ENCODE data around the gene GABRB3. TPM values are rescaled to one million over a fixed set of nuclear protein-coding genes. Genes with fewer than 3 reads are reported as not detected.

Gene GABRB3
- total RNA-seq, 1 donor from 2014 or later: 2.7 TPM

DNA sequence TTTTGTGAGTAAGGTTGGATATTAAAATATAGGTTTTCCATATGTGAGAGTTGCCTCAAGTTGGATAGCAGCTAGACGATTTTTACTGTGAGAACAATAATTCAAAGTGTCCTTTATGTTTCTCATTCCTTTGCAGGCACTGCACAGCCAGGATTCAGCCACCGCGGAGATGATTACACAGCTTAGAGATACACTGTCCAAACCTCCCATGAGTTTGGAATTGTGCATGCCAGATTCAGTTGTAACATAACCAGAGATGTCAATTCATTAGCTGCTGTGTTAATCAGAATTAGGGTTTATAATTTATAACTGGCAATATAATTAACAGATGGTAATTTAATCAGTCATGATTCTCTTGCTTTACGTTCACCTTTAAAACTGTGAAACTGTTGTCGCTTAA lies 132.3 kb downstream of the GABRB3 start:
- DNase-seq (ENCODE audit: low spot score): no peak
- intact Hi-C loops (cut with DNase I): no loop called here

DNA sequence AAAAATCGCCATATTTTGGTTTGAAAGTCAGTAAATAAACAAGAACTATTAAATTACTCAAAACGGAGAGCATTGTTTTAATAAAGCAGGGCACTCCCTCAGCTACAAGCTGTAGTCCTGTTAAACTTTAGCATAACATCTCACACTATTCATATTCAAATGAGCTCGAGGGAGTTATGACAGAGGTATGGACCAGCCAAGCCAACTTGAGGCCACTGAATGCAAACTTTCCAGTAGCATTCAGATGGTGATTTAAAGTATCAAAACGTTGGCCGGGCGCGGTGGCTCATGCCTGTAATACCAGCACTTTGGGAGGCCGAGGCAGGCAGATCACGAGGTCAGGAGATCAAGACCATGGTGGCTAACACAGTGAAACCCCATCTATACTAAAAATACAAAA lies 132.9 kb downstream of the GABRB3 start:
- intact Hi-C loops (cut with DNase I): no loop called here
- no peak for DNase-seq (ENCODE audit: low spot score)

DNA sequence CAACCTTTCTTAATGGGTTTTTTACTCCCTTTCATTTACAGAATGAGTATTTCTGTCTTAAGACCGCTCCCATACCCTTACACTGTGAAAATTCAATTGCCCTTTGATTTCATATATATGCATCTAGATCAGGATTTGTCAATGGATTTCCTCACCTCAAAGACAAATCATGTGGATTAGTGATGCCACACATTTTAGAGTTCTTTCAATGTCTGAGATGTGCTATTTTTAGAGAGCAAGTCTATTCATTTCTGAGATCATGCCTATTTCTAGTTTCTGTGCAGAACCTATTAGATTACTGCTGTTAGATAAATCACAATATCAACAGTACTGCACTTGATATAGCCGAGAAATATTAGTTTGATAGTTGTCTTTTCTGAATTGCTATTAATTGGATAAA lies 137.3 kb downstream of the GABRB3 start:
- no peak for DNase-seq (ENCODE audit: low spot score)
- intact Hi-C loops (cut with DNase I): no loop called here

DNA sequence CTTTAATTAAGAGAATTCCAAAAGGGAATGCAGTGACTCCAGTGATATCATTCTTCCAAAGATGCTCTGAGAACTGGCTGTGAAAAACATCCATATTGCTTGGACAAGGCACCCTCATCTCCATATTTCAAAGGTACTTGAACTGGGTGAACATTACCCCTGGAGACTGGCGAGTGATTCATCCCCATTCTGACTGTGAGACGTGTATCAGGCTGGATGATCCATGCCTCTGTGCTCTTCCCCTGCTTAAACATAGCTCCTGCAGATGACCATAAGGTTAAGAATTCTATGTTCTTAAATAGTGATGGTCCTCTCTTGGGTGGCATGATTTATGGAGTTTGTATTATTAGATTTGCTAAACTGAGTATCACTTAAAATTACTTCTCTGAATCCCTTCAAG lies 137.8 kb downstream of the GABRB3 start:
- intact Hi-C loops (cut with DNase I): no loop called here
- DNase-seq (ENCODE audit: low spot score): no peak

DNA sequence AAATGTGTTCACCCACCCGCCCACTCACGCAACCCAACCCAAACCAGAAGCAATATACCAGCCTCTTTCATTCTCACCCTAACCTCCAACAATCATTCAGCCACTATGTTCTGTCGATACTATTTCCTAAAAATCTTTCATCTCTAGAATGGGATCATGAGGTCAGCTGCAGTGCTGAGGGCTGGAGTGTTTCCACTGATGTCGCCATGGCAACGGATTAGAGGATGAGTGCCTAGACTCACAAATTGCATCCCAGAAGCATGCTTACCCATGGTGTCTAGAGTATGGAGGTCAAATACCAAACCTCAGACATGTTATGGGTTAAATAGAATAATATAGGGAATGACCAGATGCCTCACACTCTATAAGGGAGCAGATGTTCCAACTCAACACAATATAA lies 138.5 kb downstream of the GABRB3 start:
- intact Hi-C loops (cut with DNase I): no loop called here
- no peak for DNase-seq (ENCODE audit: low spot score)

DNA sequence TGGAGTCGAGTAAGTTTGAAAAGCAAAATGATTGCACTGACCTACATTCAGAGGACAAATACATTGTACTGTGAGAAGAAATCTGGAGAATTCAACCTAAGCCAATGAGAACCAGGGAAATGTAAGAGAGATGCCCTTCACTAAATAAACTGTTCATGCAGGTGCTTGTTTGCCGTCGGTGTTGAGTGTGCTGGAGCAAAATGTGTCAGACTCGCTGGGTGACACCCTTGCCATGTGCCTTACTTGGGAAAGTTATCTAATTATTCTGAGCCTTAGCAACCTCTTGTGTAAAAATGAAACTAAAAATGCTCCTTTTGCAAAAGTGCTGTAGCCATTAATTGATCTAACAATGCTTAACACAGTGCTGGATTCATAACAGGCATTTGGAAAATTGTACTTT lies 140.4 kb downstream of the GABRB3 start:
- intact Hi-C loops (cut with DNase I): no loop called here
- no peak for DNase-seq (ENCODE audit: low spot score)

DNA sequence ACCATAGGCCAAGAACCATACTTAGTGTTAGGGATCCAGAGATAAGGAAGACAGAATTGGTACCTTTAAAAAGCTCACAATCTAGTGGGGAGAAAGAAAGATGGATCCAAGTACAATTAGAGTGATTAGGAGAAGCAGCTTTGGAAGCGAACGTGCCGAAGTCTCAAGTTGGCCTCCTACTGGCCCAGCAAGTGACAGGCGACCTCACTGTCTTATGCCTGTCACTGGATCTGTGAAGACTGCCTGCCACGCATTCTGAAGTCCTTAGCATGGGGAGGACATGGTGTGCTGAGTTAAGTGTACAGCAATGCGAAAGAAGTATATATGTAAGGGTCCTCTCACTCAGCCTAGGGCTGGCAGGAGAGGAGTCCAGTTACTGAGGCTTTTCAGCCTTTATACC lies 141.0 kb downstream of the GABRB3 start:
- intact Hi-C loops (cut with DNase I): no loop called here
- no peak for DNase-seq (ENCODE audit: low spot score)

DNA sequence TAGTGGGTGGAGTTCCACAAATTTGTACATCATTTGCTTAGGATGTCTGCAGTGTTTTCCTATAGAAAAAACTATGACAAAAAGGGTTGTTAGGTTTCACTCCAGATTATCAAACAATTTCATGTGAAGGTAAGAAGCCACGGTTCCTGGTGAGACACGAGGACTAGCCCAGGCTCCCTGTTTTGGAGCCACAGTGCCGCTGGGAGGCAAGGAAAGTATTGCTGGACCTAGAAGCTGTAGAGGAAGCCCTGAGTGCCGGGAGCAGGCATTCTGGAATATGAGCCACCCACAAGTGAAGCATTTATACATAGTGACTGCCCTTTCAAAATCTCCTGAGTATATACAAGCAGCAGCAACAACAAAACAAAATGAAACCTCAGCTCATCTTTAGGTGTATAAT lies 142.0 kb downstream of the GABRB3 start:
- intact Hi-C loops (cut with DNase I): no loop called here
- DNase-seq (ENCODE audit: low spot score): no peak

DNA sequence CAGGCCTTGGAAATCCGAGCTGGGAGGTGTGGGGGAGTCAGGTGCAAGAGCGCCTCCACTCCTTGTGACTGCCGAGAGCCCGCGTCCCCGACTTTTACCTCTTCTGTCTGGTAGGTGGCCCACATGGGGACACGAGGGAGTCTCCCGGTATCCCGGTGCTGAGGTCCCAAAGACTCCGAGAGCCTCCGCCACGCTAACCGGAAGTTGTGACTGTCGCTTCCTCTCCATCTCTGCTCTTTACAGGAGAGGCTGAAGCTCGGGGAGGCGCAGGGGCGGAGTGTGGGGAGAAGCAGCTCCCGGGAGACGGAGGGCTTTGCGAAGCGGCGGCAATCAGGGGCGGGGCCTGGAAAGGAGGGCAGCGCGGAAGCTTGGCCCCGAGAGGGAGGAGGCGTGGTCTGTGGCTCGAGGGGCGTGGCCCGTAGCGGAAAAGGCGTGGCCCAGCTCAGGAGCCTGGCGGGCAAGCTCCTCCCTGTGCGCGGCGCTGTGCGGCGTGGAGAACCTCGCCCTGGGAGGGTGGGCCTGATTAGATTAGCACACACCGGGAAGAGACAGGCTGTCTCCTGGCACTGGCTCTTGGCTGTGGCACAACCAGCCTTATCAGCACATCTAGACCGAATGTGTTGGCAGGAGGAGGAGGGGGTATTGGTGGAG lies 143.9 kb downstream of the GABRB3 start:
- peak; percentile 77 for DNase-seq (ENCODE audit: low spot score)
- intact Hi-C loops (cut with DNase I): no loop called here

DNA sequence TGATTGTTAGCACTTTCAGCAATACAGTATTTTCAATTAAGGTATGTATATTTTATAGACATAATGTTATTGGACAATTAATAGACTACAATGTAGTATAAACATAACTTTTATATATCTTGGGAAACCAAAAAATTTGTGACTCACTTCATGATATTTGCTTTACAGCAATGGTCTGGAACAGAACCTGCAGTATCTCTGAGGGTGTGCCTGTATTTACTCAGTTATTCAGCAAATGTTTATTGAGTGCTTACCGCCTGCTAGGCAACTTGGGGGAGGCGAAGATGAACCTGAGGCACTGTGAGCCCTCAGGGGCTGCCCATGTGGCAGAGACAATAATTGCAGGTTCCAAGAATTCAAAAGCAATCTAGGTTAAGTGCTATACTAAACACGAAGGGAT lies 144.8 kb downstream of the GABRB3 start:
- no peak for DNase-seq (ENCODE audit: low spot score)
- intact Hi-C loops (cut with DNase I): no loop called here

DNA sequence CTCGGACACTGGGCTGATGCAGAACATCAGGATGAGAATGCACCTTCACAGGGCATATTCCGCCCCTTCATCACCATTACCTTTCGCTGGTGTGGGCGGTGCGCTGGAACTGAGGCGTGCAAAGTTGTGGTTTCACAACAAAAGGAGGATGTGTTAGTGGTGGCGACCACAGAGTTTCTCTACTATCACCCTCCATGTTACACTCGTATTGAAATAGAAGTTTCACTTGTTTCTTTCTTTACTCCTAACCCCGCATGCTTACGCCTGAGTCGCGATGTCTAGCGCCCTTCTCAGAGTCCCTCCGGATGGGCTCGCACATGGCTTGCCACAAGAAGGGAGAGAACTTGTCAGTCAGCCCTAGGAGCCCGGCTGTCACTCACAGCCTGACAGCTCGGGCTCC lies 148.7 kb downstream of the GABRB3 start:
- intact Hi-C loops (cut with DNase I): no loop called here
- DNase-seq (ENCODE audit: low spot score): no peak

DNA sequence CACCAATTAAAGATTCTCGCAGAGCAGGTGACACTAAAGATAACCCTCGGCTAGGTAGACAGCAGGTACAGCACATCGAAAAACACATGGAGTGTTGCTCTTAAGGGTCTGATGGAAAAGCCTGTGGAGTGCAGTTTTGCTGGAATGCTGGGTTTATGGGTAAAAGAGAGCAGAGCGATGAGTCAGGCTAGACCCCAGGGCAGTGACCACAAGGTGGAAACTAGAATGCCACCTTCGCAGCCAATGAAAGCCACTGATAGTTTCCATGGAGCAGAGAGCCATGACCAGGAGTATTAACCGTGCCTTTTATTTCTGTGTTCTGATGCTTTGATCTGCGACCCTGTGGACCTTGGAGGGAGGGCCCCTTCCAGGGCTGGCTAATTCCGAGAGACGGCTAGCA lies 149.8 kb downstream of the GABRB3 start:
- DNase-seq (ENCODE audit: low spot score): no peak
- intact Hi-C loops (cut with DNase I): no loop called here

DNA sequence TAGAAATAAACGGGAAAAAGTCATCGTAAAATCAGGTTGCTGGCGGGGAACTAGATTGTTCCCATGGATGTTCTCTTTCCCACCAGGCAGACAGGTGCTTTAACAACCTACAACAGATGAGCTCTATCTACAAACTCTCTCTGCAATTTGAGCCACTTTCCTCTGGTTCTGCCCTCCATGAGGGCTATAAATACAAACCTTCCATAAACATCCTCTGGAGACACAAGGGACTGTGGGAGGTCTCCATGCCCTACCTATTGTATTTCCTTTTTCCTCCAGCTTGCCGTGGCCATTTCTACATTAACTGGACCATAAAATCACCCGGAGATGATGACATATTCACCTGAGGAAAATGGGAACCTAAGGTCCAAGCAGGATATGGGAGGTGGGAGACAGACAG lies 151.1 kb downstream of the GABRB3 start:
- intact Hi-C loops (cut with DNase I): no loop called here
- DNase-seq (ENCODE audit: low spot score): no peak

DNA sequence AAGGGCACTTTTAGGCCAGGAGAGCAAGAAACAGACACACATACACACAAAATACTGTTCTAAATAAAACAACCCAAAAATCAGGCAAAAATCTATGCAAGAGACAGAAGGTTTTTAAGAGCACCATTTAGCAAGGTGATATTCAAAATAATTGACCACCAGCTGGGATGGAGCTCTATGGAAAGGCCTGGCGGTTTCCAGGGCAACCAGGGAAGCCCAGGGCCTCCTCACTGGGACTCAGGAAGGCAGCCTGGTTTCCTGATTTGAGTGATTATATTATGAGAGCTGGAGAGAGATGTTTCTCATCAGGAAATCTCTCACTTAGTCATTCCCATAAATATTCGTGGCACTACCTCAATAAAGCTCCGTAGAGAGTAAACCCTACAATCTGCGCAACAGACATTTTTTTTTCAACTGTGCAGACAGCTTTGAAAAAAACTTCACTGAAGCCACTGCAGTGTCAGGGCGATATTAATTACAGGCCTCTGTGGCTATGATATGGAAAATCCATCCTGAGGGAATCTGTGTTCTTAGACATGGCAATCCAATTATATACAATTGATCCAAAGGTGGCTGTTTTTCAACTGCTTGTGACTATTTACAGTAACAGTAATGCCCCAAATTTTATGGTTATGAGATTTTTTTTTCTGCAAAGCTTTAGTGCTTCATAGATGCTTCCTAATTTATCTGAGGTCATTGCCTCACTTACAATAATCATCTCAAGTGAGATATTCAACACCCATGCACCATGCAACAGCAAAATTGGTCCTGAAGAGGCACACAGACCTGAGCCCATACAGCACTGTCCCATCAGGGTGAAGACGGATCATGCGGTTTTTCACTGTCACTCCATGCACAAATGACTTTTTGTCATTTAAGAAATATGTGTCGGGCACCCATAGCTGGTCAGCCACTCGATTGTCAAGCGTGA lies 152.1 kb downstream of the GABRB3 start:
- DNase-seq (ENCODE audit: low spot score): no peak
- intact Hi-C loops (cut with DNase I): no loop called here

DNA sequence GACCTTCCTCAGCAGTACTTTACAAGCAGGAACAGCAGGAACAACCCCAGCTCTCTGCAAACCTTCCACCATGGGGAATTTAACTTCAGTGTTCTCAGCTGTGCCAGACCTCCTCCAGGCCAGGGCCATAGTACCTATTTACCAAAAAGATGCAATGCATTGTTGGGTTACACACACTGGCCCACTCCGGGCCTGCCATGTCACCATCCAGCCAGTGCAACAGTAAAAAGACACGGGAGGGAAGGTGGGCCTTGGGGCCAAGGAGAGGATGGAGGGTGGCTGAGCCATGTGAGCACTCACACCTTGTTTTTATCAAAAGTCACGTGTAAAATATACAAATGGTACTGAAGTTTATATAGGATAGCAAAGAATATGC lies 157.0 kb downstream of the GABRB3 start:
- intact Hi-C loops (cut with DNase I): no loop called here

DNA sequence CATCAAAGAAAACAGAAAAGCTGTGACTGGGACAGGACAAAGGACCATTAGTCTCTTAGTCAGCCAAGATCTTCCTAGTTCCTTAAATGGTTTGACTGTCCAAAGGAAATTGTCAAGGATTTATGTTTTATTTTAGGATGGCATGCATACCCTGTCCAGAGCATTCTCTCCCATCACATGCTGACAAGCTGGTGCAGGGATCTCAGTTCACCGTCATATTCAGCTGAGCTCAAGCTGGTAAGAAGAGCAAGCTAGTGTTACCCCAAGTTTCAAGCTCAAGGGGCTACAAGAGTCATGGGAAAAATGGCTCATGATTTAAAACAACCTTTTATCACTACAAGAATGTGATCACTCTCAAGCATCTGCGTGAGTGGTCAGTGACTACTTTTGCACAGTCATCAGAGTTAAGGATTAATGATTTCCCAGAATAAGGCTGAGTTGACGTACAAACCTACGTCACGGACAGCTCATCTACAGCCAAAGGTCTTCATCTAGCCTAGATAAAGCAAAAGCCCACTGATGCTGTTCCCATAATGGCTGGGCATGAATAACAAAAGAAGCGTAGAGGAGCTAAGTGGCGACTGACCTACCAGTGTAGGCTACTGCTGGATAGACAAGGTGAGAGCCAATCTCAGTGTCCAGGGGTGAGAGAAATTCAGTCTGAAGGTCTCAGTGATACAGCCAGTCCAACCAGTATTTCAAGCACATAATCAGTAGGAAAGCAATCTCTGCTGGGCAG lies 157.5 kb downstream of the GABRB3 start:
- intact Hi-C loops (cut with DNase I): no loop called here

More for the DNA sequence above, 157.0 kb downstream of the GABRB3 start:
- DNase-seq (ENCODE audit: low spot score): no peak

DNA sequence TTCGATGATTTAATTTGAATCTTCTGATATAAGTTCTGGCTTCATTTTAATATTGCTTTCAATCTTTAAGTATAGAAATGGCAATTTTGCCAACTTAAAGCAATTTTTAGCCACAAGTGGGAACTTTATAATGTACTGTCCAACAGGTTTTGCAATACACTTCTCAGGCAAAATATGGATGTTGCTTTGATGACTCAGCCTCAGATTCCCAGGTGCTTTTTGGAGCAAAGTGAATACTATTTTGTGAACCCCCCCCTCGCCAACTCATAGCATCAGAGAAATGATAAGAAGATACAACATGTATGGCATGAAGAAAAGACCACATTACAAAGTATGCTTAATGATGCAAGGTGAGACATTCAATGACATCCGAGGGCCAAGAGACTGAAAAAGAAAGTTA lies 158.1 kb downstream of the GABRB3 start:
- no peak for DNase-seq (ENCODE audit: low spot score)
- intact Hi-C loops (cut with DNase I): no loop called here

More for the DNA sequence above, 157.5 kb downstream of the GABRB3 start:
- DNase-seq (ENCODE audit: low spot score): no peak

DNA sequence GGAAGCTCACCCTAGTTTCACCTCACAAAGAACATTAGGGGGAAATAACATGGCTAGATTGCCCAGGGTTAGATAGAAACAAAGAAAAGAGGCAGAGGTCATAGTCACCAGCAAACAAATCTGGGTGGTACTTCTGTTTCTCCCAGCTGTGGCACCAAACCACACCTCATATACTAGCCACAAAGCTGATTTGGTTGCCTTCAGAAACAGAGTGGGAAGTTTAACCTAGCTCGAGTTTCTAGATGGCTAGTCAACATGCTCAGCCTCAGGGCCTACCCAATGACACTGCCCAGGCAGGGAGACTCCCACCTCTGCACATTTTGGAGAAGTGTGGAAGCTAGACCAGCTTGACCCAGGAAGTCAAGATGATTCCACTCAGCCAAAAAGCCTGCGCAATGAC lies 174.2 kb downstream of the GABRB3 start:
- no peak for DNase-seq (ENCODE audit: low spot score)
- intact Hi-C loops (cut with DNase I): no loop called here

DNA sequence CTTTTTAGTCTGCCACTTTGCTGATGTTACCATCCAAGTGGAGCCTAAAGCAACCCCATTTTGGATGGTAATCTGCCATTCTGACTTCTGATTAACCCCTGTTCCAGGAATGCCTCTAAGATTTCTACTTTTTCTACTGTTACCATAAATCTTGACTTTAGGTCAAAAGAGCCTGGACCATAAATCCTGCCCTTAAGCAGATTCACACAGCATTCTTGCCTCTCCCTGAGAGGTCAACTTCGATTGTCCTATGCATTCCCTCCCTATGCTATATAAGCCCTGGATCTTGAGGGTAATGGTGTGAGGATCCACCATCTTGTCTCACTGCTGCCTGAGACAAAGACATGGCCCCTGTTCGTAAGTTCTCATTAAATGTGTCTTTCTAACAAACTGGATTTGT lies 177.3 kb downstream of the GABRB3 start:
- intact Hi-C loops (cut with DNase I): no loop called here
- no peak for DNase-seq (ENCODE audit: low spot score)

DNA sequence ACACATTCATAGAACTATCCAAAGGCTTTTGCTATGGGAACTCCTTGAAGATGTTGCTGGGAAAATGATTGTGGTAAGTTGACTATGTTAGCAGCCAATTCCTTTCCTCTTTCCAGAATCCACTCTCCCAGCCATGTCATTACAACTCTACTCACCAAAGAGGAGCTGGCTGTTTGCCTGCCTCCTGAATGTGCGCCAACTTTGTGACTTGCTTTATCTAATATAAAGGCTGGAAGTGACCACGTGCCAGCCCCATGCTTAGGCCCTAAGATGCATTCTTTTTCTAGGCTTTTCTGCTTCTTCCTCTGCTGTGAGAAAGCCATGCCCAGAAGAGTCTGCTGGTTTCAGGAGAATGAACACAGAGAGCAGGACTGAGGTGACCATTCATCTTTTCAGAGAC lies 182.2 kb downstream of the GABRB3 start:
- DNase-seq (ENCODE audit: low spot score): no peak
- intact Hi-C loops (cut with DNase I): no loop called here

DNA sequence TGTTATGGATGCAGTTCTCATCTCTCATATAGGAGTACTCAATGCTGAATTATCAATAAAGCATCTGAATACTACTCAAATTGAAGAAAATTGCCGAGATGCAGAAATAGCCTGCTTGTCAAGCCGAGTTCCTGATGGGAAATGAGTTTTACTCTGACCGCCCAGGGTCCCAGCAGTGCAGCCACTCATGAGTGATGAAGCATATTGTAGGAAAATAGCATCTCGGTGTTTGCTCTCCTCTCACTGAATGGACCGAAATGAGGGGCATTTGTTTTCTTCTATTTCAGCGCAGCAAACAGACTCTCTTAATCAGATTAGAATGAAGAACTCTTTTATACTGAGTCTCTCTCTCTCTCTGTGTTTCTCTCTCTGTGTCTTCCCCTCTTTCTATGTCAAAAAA lies 190.0 kb downstream of the GABRB3 start:
- DNase-seq (ENCODE audit: low spot score): no peak
- intact Hi-C loops (cut with DNase I): no loop called here

All from cardiac septum (tissue), 1 donor.